HEK293 (cell line): ENCODE measurements around the gene TM4SF5.

Experiments used
- CTCF ChIA-PET: fragments of 350-600 bp; formaldehyde crosslinking; extraction: SDS; loops from one replicate; lab custom pipeline; 2021; ENCODE audit warnings: antibody characterized with exemption; lab: Yijun Ruan, JAX
- POLR2A ChIA-PET: fragments of 300-600 bp; formaldehyde crosslinking; extraction: SDS; loops from one replicate; lab custom pipeline; 2020; ENCODE audit warnings: antibody characterized with exemption, inconsistent platforms; lab: Yijun Ruan, JAX
- H3K27ac ChIP-seq: fragments of 200-500 bp; sonication (Bioruptor generic); 2 replicates; pipeline ENCODE4 v1.5.1; 2014; ENCODE audit warnings: low read depth, low read length, control low read depth, inconsistent platforms; ENCODE audit errors: extremely low read depth
- H3K36me3 ChIP-seq, 2 experiments: fragments of 200-500 bp in 1 of 2; sonication (Bioruptor generic) in 1 of 2; 1 replicate in 1 of 2; 2 replicates in 1 of 2; pipeline ENCODE4 v1.5.1; 2014 to 2017; ENCODE audit warnings: inconsistent platforms in 2 of 2, low read length in 2 of 2; ENCODE audit not compliant: control insufficient read depth in 2 of 2, insufficient read depth in 1 of 2
- H3K4me1 ChIP-seq: fragments of 200-500 bp; sonication (Bioruptor generic); 2 replicates; pipeline ENCODE4 v1.5.1; 2014; ENCODE audit warnings: mild to moderate bottlenecking, low read length, inconsistent platforms; ENCODE audit not compliant: control insufficient read depth, insufficient read depth
- H3K4me3 ChIP-seq: 2 replicates; pipeline ENCODE4 v1.5.1; 2011; ENCODE audit warnings: low read depth, mild to moderate bottlenecking, control low read depth, low read length, moderate library complexity
- H3K9me3 ChIP-seq: fragments of 200-500 bp; sonication (Bioruptor generic); 2 replicates; pipeline ENCODE4 v1.5.1; 2014; ENCODE audit warnings: low read depth, low read length, inconsistent platforms; ENCODE audit not compliant: control insufficient read depth, insufficient read depth
- GLIS1 ChIP-seq: fragments of 450-650 bp; formaldehyde crosslinking; IDR thresholded peaks from 2 replicates; pipeline ENCODE4 v1.5.1; 2016; ENCODE audit warnings: missing biosample characterization, missing genetic modification characterization
- HIC1 ChIP-seq: fragments of 450-650 bp; formaldehyde crosslinking; IDR thresholded peaks from 2 replicates; pipeline ENCODE4 v1.5.1; 2016; ENCODE audit warnings: missing biosample characterization, missing genetic modification characterization
- INSM2 ChIP-seq: fragments of 450-650 bp; formaldehyde crosslinking; IDR thresholded peaks from 2 replicates; pipeline ENCODE4 v1.5.1; 2016; ENCODE audit warnings: missing biosample characterization, missing genetic modification characterization
- SCRT1 ChIP-seq: fragments of 450-650 bp; formaldehyde crosslinking; IDR thresholded peaks from 2 replicates; pipeline ENCODE4 v1.5.1; 2016; ENCODE audit warnings: missing biosample characterization, missing genetic modification characterization, borderline replicate concordance
- SP3 ChIP-seq: fragments of 450-650 bp; formaldehyde crosslinking; IDR thresholded peaks from 2 replicates; pipeline ENCODE4 v1.5.1; 2016; ENCODE audit warnings: missing biosample characterization, missing genetic modification characterization
- WT1 ChIP-seq: fragments of 450-650 bp; formaldehyde crosslinking; IDR thresholded peaks from 2 replicates; pipeline ENCODE4 v1.5.1; 2016; ENCODE audit warnings: missing biosample characterization, missing genetic modification characterization
- ZBTB11 ChIP-seq: fragments of 450-650 bp; formaldehyde crosslinking; conservative IDR thresholded peaks from 2 replicates; pipeline ENCODE4 v1.5.1; 2016; ENCODE audit warnings: low read depth, missing biosample characterization, missing genetic modification characterization
- ZBTB20 ChIP-seq: fragments of 450-650 bp; formaldehyde crosslinking; IDR thresholded peaks from 2 replicates; pipeline ENCODE4 v1.5.1; 2016; ENCODE audit warnings: missing biosample characterization, missing genetic modification characterization
- ZBTB26 ChIP-seq: fragments of 450-650 bp; formaldehyde crosslinking; optimal IDR thresholded peaks from 2 replicates; pipeline ENCODE3; 2016; ENCODE audit warnings: missing biosample characterization, mild to moderate bottlenecking, missing genetic modification characterization
- ZNF133 ChIP-seq: fragments of 450-650 bp; formaldehyde crosslinking; IDR thresholded peaks from 2 replicates; pipeline ENCODE4 v1.5.1; 2016; ENCODE audit warnings: missing biosample characterization, missing genetic modification characterization
- ZNF169 ChIP-seq: fragments of 450-650 bp; formaldehyde crosslinking; IDR thresholded peaks from 2 replicates; pipeline ENCODE4 v1.5.1; 2016; ENCODE audit warnings: missing biosample characterization, missing genetic modification characterization
- ZNF239 ChIP-seq: fragments of 450-650 bp; formaldehyde crosslinking; IDR thresholded peaks from 2 replicates; pipeline ENCODE4 v1.5.1; 2016; ENCODE audit warnings: missing biosample characterization, missing genetic modification characterization
- ZNF24 ChIP-seq: fragments of 450-650 bp; formaldehyde crosslinking; IDR thresholded peaks from 2 replicates; pipeline ENCODE4 v1.5.1; 2016; ENCODE audit warnings: missing biosample characterization, missing genetic modification characterization
- ZNF26 ChIP-seq: fragments of 450-650 bp; formaldehyde crosslinking; IDR thresholded peaks from 2 replicates; pipeline ENCODE4 v1.5.1; 2016; ENCODE audit warnings: missing biosample characterization, missing genetic modification characterization
- ZNF266 ChIP-seq: fragments of 450-650 bp; formaldehyde crosslinking; IDR thresholded peaks from 2 replicates; pipeline ENCODE4 v1.5.1; 2016; ENCODE audit warnings: missing biosample characterization, missing genetic modification characterization, low read depth
- ZNF404 ChIP-seq: fragments of 450-650 bp; formaldehyde crosslinking; IDR thresholded peaks from 2 replicates; pipeline ENCODE4 v1.5.1; 2017; ENCODE audit warnings: missing biosample characterization, missing genetic modification characterization
- ZNF571 ChIP-seq: fragments of 450-650 bp; formaldehyde crosslinking; IDR thresholded peaks from 2 replicates; pipeline ENCODE4 v1.5.0; 2017; ENCODE audit warnings: missing biosample characterization, missing genetic modification characterization
- ZNF837 ChIP-seq: fragments of 450-650 bp; formaldehyde crosslinking; IDR thresholded peaks from 2 replicates; pipeline ENCODE4 v1.5.1; 2016; ENCODE audit warnings: missing biosample characterization, missing genetic modification characterization
- ZSCAN23 ChIP-seq: fragments of 450-650 bp; formaldehyde crosslinking; IDR thresholded peaks from 2 replicates; pipeline ENCODE4 v1.5.1; 2016; ENCODE audit warnings: missing biosample characterization, missing genetic modification characterization
- ZSCAN4 ChIP-seq: fragments of 450-650 bp; formaldehyde crosslinking; IDR thresholded peaks from 2 replicates; pipeline ENCODE4 v1.5.1; 2017; ENCODE audit warnings: missing biosample characterization, missing genetic modification characterization

Gene TM4SF5

GRCh38 chr17:4734857-4735475 is 36.7 kb upstream of the TM4SF5 start:
- ChIA-PET CTCF (interaction anchor here (0.7 to 2.1 kb wide), 3 partner anchors 45 to 1095 kb away, joined by 3 to 8 read pairs (median 4); partner anchors contain the start of gene GLTPD2), POLR2A (interaction anchor here (0.9 to 1.9 kb wide), 2 partner anchors 25 to 55 kb away, joined by 4 to 6 read pairs; no protein-coding TSS in a partner anchor)
- Histone ChIP-seq H3K27ac (no peak overlapping the region), H3K4me3 (no peak overlapping the region), H3K4me1 (peaks cover 4% of the 10 kb centered on the region; the same call in 1 of the 2 replicates), H3K9me3 (no peaks in the 10 kb centered on the region), H3K36me3 (peaks cover 9 to 11% of the 10 kb centered on the region in 2 experiments; a peak in 2 of 3 replicates)
- TF ChIP-seq ZBTB26 (tag by site-specific recombination) (no peak), SP3 (no peak), ZBTB11 (tag by site-specific recombination) (no peak), ZNF266 (tag by site-specific recombination) (no peak), ZNF404 (tag by site-specific recombination) (no peak), ZSCAN23 (tag by site-specific recombination) (no peak), ZNF24 (tag by site-specific recombination) (no peak), ZSCAN4 (tag by site-specific recombination) (no peak), HIC1 (tag by site-specific recombination) (no peak), SCRT1 (tag by site-specific recombination) (no peak), INSM2 (no peak), ZNF169 (no peak), ZNF571 (tag by site-specific recombination) (no peak), ZBTB20 (tag by site-specific recombination) (no peak), WT1 (tag by site-specific recombination) (no peak), GLIS1 (tag by site-specific recombination) (no peak), ZNF239 (tag by site-specific recombination) (no peak), ZNF133 (no peak), ZNF837 (tag by site-specific recombination) (no peak), ZNF26 (no peak)
